PC-9 (cell line): ENCODE results near the gene SPOP. TPM values are rescaled to one million over a fixed set of nuclear protein-coding genes. Genes with fewer than 3 reads are reported as not detected.

Source experiments
- BruUV-seq: library from RNA; stranded (reverse); fragments of 400-500 nt; replicated peaks from 2 replicates; lab custom pipeline; 2021; lab: Mats Ljungman, UMichigan
- CTCF ChIA-PET: fragments of 300-600 bp; sonication (Branson Sonifier 250); formaldehyde crosslinking; loops from one replicate; lab custom pipeline; 2022; ENCODE audit warnings: antibody characterized with exemption; lab: Charles Lee
- POLR2A ChIA-PET: fragments of 300-600 bp; sonication (Branson Sonifier 250); formaldehyde crosslinking; loops from one replicate; lab custom pipeline; 2022; ENCODE audit warnings: antibody characterized with exemption; ENCODE audit not compliant: unreplicated experiment; lab: Charles Lee
- DNase-seq, 2 experiments: peaks; one replicate each; pipeline versions ENCODE4 v3.0.0 to v3.0.0-alpha.2; 2015 to 2022; ENCODE audit warnings: mixed read lengths in 1 of 2
- H2AFZ ChIP-seq: fragments of 200-600 bp; sonication (generic); 2 replicates; pipeline ENCODE4 v1.8.1; 2017; ENCODE audit warnings: antibody characterized with exemption
- H3F3A ChIP-seq: fragments of 200-600 bp; sonication (generic); 2 replicates; pipeline ENCODE4 v1.8.1; 2017; ENCODE audit warnings: antibody characterized with exemption, mild to moderate bottlenecking, low read depth; ENCODE audit not compliant: insufficient read depth
- H3K27ac ChIP-seq: fragments of 200-600 bp; sonication (generic); 2 replicates; pipeline ENCODE4 v1.6.1; 2016; ENCODE audit warnings: mixed run types
- H3K27me3 ChIP-seq: fragments of 200-600 bp; sonication (generic); 2 replicates; pipeline ENCODE4 v1.6.1; 2016; ENCODE audit warnings: low read depth, mixed run types; ENCODE audit not compliant: insufficient read depth
- H3K36me3 ChIP-seq: fragments of 200-600 bp; sonication (generic); 2 replicates; pipeline ENCODE4 v1.6.1; 2016; ENCODE audit warnings: low read depth, mixed run types
- H3K4me1 ChIP-seq: fragments of 200-600 bp; sonication (generic); replicated peaks from 2 replicates; pipeline ENCODE4 v1.6.1; 2016; ENCODE audit warnings: mixed run types; ENCODE audit not compliant: insufficient read depth
- H3K4me2 ChIP-seq: fragments of 200-600 bp; sonication (generic); 2 replicates; pipeline ENCODE4 v1.6.1; 2017; ENCODE audit warnings: mixed run types
- H3K4me3 ChIP-seq: fragments of 200-600 bp; sonication (generic); 2 replicates; pipeline ENCODE4 v1.6.1; 2016; ENCODE audit warnings: mixed run types
- H3K79me2 ChIP-seq: fragments of 200-600 bp; sonication (generic); 2 replicates; pipeline ENCODE4 v1.6.1; 2017; ENCODE audit warnings: low read depth, mixed run types
- H3K9me2 ChIP-seq: fragments of 200-600 bp; sonication (generic); 2 replicates; pipeline ENCODE4 v1.8.1; 2017; ENCODE audit warnings: mild to moderate bottlenecking; ENCODE audit not compliant: insufficient read depth
- H3K9me3 ChIP-seq: fragments of 200-600 bp; sonication (generic); 2 replicates; pipeline ENCODE4 v1.8.1; 2016; ENCODE audit warnings: low read depth; ENCODE audit not compliant: insufficient read depth
- H4K20me1 ChIP-seq: fragments of 200-600 bp; sonication (generic); 2 replicates; pipeline ENCODE4 v1.8.1; 2017; ENCODE audit not compliant: insufficient read depth
- CTCF ChIP-seq: fragments of 200-600 bp; sonication (generic); conservative IDR thresholded peaks from 2 replicates; pipeline ENCODE4 v1.6.1; 2017; ENCODE audit warnings: mixed run types, antibody characterized with exemption, mild to moderate bottlenecking, moderate library complexity
- EZH2 ChIP-seq: fragments of 200-600 bp; sonication (generic); IDR thresholded peaks from 2 replicates; pipeline ENCODE4 v1.8.0; 2017; ENCODE audit warnings: antibody characterized with exemption, low read depth
- intact Hi-C: fragments of 100-400 bp; cut with micrococcal nuclease; formaldehyde crosslinking; loops from one replicate; pipeline ENCODE4 v1.10.0; 2022; ENCODE audit not compliant: unreplicated experiment
- total RNA-seq: library from RNA; stranded (reverse); gene quantifications from 2 replicates; pipeline ENCODE4 v1.2.3, GENCODE V29; 2021

SPOP gene
- total RNA-seq, 1 experiment from 2014 or later = 41.7 TPM

- Histone ChIP-seq H3K79me2 (no peaks in the 10 kb centered on the region), H3K9me2 (no peaks in the 10 kb centered on the region), H3K4me2 (no peak overlapping the region), H3K27ac (no peak overlapping the region), H3K9me3 (no peaks in the 10 kb centered on the region), H3K4me3 (no peak overlapping the region), H3K4me1 (peaks cover 7% of the 10 kb centered on the region; the same call in 1 of the 2 replicates), H2AFZ (no peak overlapping the region), H3F3A (peaks cover 9% of the 10 kb centered on the region; the same call in 1 of the 2 replicates), H3K27me3 (peaks cover 48% of the 10 kb centered on the region), H3K36me3 (no peaks in the 10 kb centered on the region), H4K20me1 (no peaks in the 10 kb centered on the region)
- no TSS peak for BruUV-seq
- no peak for TF ChIP-seq CTCF
- no peak for TF ChIP-seq EZH2
- intact Hi-C loops = loop anchor here (10.0 kb wide), 2 partner anchors 206 to 506 kb away; partner anchors contain the start of gene KAT7
- POLR2A ChIA-PET = no interaction called here
- CTCF ChIA-PET = no interaction called here
- DNase-seq = no peak
Measured at GRCh38 chr17:49578952-49579500, 98.9 kb downstream of the SPOP start.

GRCh38 chr17:49578414-49578813 is 99.5 kb downstream of the SPOP start:
- peaks cover 9% of the 10 kb centered on the region; the same call in 1 of the 2 replicates for H3F3A ChIP-seq

GRCh38 chr17:49577963-49578362 is 99.9 kb downstream of the SPOP start:
- ChIA-PET POLR2A (no interaction called here), CTCF (no interaction called here)
- BruUV-seq = no TSS peak
- Histone ChIP-seq H3K4me1 (peaks cover 7% of the 10 kb centered on the region; the same call in 1 of the 2 replicates), H3K27me3 (peaks cover 59% of the 10 kb centered on the region), H3K9me2 (no peaks in the 10 kb centered on the region), H3K9me3 (no peaks in the 10 kb centered on the region), H4K20me1 (no peaks in the 10 kb centered on the region), H2AFZ (no peak overlapping the region), H3K27ac (no peak overlapping the region), H3K4me3 (no peak overlapping the region), H3K79me2 (no peaks in the 10 kb centered on the region), H3F3A (peaks cover 9% of the 10 kb centered on the region; the same call in 1 of the 2 replicates), H3K36me3 (no peaks in the 10 kb centered on the region), H3K4me2 (no peak overlapping the region)
- intact Hi-C loops = loop anchor here (10.0 kb wide), 2 partner anchors 207 to 507 kb away; partner anchors contain the start of gene KAT7
- no peak for DNase-seq
- TF ChIP-seq CTCF = no peak
- no peak for TF ChIP-seq EZH2

More at GRCh38 chr17:49578414-49578813, 99.5 kb downstream of the SPOP start:
- no peak overlapping the region for H3K4me2 ChIP-seq
- CTCF ChIA-PET = no interaction called here
- POLR2A ChIA-PET = no interaction called here
- H3K9me3 ChIP-seq = no peaks in the 10 kb centered on the region
- H3K9me2 ChIP-seq = no peaks in the 10 kb centered on the region
- H3K36me3 ChIP-seq = no peaks in the 10 kb centered on the region
- H3K27ac ChIP-seq = no peak overlapping the region
- no TSS peak for BruUV-seq
- peaks cover 55% of the 10 kb centered on the region for H3K27me3 ChIP-seq
- H4K20me1 ChIP-seq = no peaks in the 10 kb centered on the region
- H3K4me1 ChIP-seq = peaks cover 7% of the 10 kb centered on the region; the same call in 1 of the 2 replicates
- DNase-seq = no peak
- no peak overlapping the region for H2AFZ ChIP-seq
- TF ChIP-seq EZH2 = no peak
- TF ChIP-seq CTCF = no peak
- H3K4me3 ChIP-seq = no peak overlapping the region
- H3K79me2 ChIP-seq = no peaks in the 10 kb centered on the region
- intact Hi-C loops = loop anchor here (10.0 kb wide), 2 partner anchors 206 to 506 kb away; partner anchors contain the start of gene KAT7
